PC-3 (cell line): ENCODE results near the gene EFCAB12. TPM values are rescaled to one million over a fixed set of nuclear protein-coding genes. Genes with fewer than 3 reads are reported as not detected.

Experiments
- ATAC-seq: fragments of 200-7000 bp; cut with Tn5 transposase; 2 replicates; pipeline ENCODE4 v1.9.1; 2020; ENCODE audit warnings: mild to moderate bottlenecking, moderate library complexity
- BruUV-seq: library from RNA; stranded (reverse); fragments of 400-500 nt; replicated peaks from 2 replicates; lab custom pipeline; 2021; lab: Mats Ljungman, UMichigan
- CTCF ChIA-PET: fragments of 300-600 bp; sonication (Branson Sonifier 250); formaldehyde crosslinking; loops from one replicate; lab custom pipeline; 2022; ENCODE audit warnings: antibody characterized with exemption; lab: Charles Lee
- POLR2A ChIA-PET: fragments of 300-600 bp; sonication (Branson Sonifier 250); formaldehyde crosslinking; loops from one replicate; lab custom pipeline; 2022; ENCODE audit warnings: antibody characterized with exemption; ENCODE audit not compliant: unreplicated experiment; lab: Charles Lee
- DNase-seq: peaks from one replicate; pipeline ENCODE4 v3.0.0-alpha.2; 2015
- H2AFZ ChIP-seq: fragments of 300-600 bp; sonication (generic); 2 replicates; pipeline ENCODE4 v1.6.0; 2016; ENCODE audit warnings: antibody characterized with exemption, low read length
- H3F3A ChIP-seq: fragments of 300-600 bp; sonication (generic); one replicate; pipeline ENCODE4 v1.6.0; 2017; ENCODE audit warnings: antibody characterized with exemption, low read length, control low read depth, mild to moderate bottlenecking; ENCODE audit not compliant: unreplicated experiment
- H3K27ac ChIP-seq: fragments of 300-600 bp; sonication (generic); 2 replicates; pipeline ENCODE4 v1.5.1; 2016; ENCODE audit warnings: mild to moderate bottlenecking, low read length
- H3K27me3 ChIP-seq: fragments of 300-600 bp; sonication (generic); 2 replicates; pipeline ENCODE4 v1.6.1; 2016; ENCODE audit warnings: low read length, mixed read lengths
- H3K36me3 ChIP-seq: fragments of 300-600 bp; sonication (generic); 2 replicates; pipeline ENCODE4 v1.6.1; 2016; ENCODE audit warnings: low read depth, mixed run types, low read length, mixed read lengths
- H3K4me1 ChIP-seq: fragments of 300-600 bp; sonication (generic); 2 replicates; pipeline ENCODE4 v1.5.1; 2016; ENCODE audit warnings: low read length; ENCODE audit not compliant: insufficient read depth
- H3K4me2 ChIP-seq: fragments of 300-600 bp; sonication (generic); 2 replicates; pipeline ENCODE4 v1.6.0; 2016; ENCODE audit warnings: low read length
- H3K4me3 ChIP-seq: fragments of 300-600 bp; sonication (generic); 2 replicates; pipeline ENCODE4 v1.5.1; 2016; ENCODE audit warnings: mild to moderate bottlenecking, low read length, mixed read lengths
- H3K79me2 ChIP-seq: fragments of 300-600 bp; sonication (generic); 2 replicates; pipeline ENCODE4 v1.6.1; 2017; ENCODE audit warnings: low read length, mixed read lengths
- H3K9ac ChIP-seq: fragments of 300-600 bp; sonication (generic); 2 replicates; pipeline ENCODE4 v1.6.0; 2016; ENCODE audit warnings: mild to moderate bottlenecking, low read length
- H3K9me2 ChIP-seq: fragments of 300-600 bp; sonication (generic); replicated peaks from 2 replicates; pipeline ENCODE4 v1.6.1; 2016; ENCODE audit warnings: mixed run types, low read length, mixed read lengths
- H3K9me3 ChIP-seq: fragments of 300-600 bp; sonication (generic); 2 replicates; pipeline ENCODE4 v1.6.1; 2016; ENCODE audit warnings: low read length, mixed read lengths
- H4K20me1 ChIP-seq: fragments of 300-600 bp; sonication (generic); 2 replicates; pipeline ENCODE4 v1.6.1; 2016; ENCODE audit warnings: low read length, mixed read lengths
- CTCF ChIP-seq: fragments of 300-600 bp; sonication (generic); conservative IDR thresholded peaks from 2 replicates; pipeline ENCODE4 v1.5.1; 2017; ENCODE audit warnings: antibody characterized with exemption, low read depth, mild to moderate bottlenecking, low read length
- EZH2 ChIP-seq: fragments of 300-600 bp; sonication (generic); IDR thresholded peaks from one replicate; pipeline ENCODE4 v1.6.1; 2017; ENCODE audit warnings: antibody characterized with exemption, mild to moderate bottlenecking, low read length; ENCODE audit not compliant: unreplicated experiment
- EZH2phosphoT487 ChIP-seq: fragments of 300-600 bp; sonication (generic); IDR thresholded peaks from 2 replicates; pipeline ENCODE4 v1.6.1; 2018; ENCODE audit warnings: mild to moderate bottlenecking, antibody characterized with exemption, low read length, borderline replicate concordance
- intact Hi-C: fragments of 100-400 bp; cut with micrococcal nuclease; formaldehyde crosslinking; loops from 2 replicates; pipeline ENCODE4 v1.9.0; 2023
- total RNA-seq: library from RNA; depleted of rRNA; stranded (reverse); fragments of >200 nt; gene quantifications from 2 replicates; pipeline ENCODE4 v1.2.3, GENCODE V29; 2014

The EFCAB12 gene
- total RNA-seq, 1 experiment from 2014 or later = 0.04 TPM

GRCh38 chr3:129425213-129425612 is 3.2 kb downstream of the EFCAB12 start:
- no peak for DNase-seq
- H3K9ac ChIP-seq = no peak overlapping the region
- TF ChIP-seq EZH2 = no peak
- TF ChIP-seq CTCF = no peak
- TF ChIP-seq EZH2phosphoT487 = no peak
- H3K9me3 ChIP-seq = no peaks in the 10 kb centered on the region
- intact Hi-C loops = no loop called here
- H4K20me1 ChIP-seq = no peaks in the 10 kb centered on the region
- no peaks in the 10 kb centered on the region for H3F3A ChIP-seq
- no peaks in the 10 kb centered on the region for H3K9me2 ChIP-seq
- H3K27me3 ChIP-seq = no peaks in the 10 kb centered on the region
- ATAC-seq = no peak
- peak overlapping the region; percentile 59 for H3K27ac ChIP-seq
- H3K79me2 ChIP-seq = no peaks in the 10 kb centered on the region
- ChIA-PET POLR2A (no interaction called here), CTCF (no interaction called here)
- no TSS peak for BruUV-seq
- H3K4me2 ChIP-seq = no peak overlapping the region
- H2AFZ ChIP-seq = no peak overlapping the region
- no peaks in the 10 kb centered on the region; the same call in 1 of the 2 replicates for H3K36me3 ChIP-seq
- peaks cover 17% of the 10 kb centered on the region for H3K4me1 ChIP-seq
- no peak overlapping the region for H3K4me3 ChIP-seq

- Histone ChIP-seq H3K9me3 (no peaks in the 10 kb centered on the region), H3K36me3 (no peaks in the 10 kb centered on the region), H4K20me1 (no peaks in the 10 kb centered on the region), H3K4me1 (peaks cover 17% of the 10 kb centered on the region), H3K4me2 (peak overlapping the region; percentile 33; the same call in 1 of the 2 replicates), H3K9ac (peak overlapping the region; percentile 31; the same call in 1 of the 2 replicates), H3F3A (no peaks in the 10 kb centered on the region), H3K27me3 (no peaks in the 10 kb centered on the region), H3K4me3 (no peak overlapping the region), H3K9me2 (no peaks in the 10 kb centered on the region), H3K27ac (peak overlapping the region; percentile 89), H3K79me2 (no peaks in the 10 kb centered on the region), H2AFZ (peak overlapping the region; percentile 21)
- intact Hi-C loops = no loop called here
- DNase-seq (peak; percentile 66), ATAC-seq (no peak)
- ChIA-PET CTCF (no interaction called here), POLR2A (no interaction called here)
- BruUV-seq = no TSS peak
- no peak for TF ChIP-seq CTCF
- no peak for TF ChIP-seq EZH2phosphoT487
- TF ChIP-seq EZH2 = no peak
Observed at GRCh38 chr3:129424185-129424841, 4.1 kb downstream of the EFCAB12 start.

- Histone ChIP-seq H3K9ac (no peak overlapping the region), H2AFZ (no peak overlapping the region), H3F3A (no peaks in the 10 kb centered on the region), H3K9me3 (no peaks in the 10 kb centered on the region), H3K4me2 (no peak overlapping the region), H3K36me3 (no peaks in the 10 kb centered on the region), H3K4me3 (no peak overlapping the region), H3K9me2 (no peaks in the 10 kb centered on the region), H3K79me2 (no peaks in the 10 kb centered on the region), H3K4me1 (peaks cover 14% of the 10 kb centered on the region), H3K27me3 (no peaks in the 10 kb centered on the region), H3K27ac (no peak overlapping the region), H4K20me1 (no peaks in the 10 kb centered on the region)
- DNase-seq = no peak
- no TSS peak for BruUV-seq
- ChIA-PET CTCF (no interaction called here), POLR2A (no interaction called here)
- ATAC-seq = no peak
- intact Hi-C loops = no loop called here
- TF ChIP-seq CTCF = no peak
- no peak for TF ChIP-seq EZH2
- no peak for TF ChIP-seq EZH2phosphoT487
Observed at GRCh38 chr3:129422897-129423296, 5.5 kb downstream of the EFCAB12 start.
